HL-60/S4 treated with retinoic acid at 250 ng/mL for 4 days and 3 days (cell line): ENCODE measurements around the gene MATCAP1.

Source experiments
- in situ Hi-C: fragments of 300-500 bp; cut with MboI; formaldehyde crosslinking; loops from 2 replicates; pipeline ENCODE4 v1.7.0; 2022; ENCODE audit warnings: low sequenced_read_pairs

Gene MATCAP1

DNA sequence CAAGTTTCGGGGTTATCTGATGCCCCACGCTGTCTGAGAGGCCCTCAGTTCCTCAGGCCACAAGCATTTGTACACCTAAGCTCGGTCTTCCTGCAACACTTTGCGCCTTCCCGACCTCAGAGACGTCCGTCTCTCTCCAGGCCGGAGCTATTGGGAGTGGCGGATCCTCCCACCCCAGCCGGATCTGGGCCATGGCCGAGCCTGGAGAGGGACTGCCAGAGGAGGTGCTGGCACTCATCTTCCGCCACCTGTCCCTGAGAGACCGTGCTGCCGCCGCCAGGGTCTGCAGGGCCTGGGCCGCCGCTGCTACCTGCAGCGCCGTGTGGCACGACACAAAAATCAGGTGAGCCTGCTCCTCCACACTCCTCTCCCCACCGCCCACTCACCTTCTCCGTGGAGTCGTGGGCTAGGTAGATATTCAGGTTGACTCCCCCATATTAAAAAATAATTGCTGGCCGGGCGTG is 22.1 kb downstream of the MATCAP1 start:
- in situ Hi-C loops: loop anchor here (25.0 kb wide), 1 partner anchor 199 kb away; the partner anchor contains the start of gene CES3

DNA sequence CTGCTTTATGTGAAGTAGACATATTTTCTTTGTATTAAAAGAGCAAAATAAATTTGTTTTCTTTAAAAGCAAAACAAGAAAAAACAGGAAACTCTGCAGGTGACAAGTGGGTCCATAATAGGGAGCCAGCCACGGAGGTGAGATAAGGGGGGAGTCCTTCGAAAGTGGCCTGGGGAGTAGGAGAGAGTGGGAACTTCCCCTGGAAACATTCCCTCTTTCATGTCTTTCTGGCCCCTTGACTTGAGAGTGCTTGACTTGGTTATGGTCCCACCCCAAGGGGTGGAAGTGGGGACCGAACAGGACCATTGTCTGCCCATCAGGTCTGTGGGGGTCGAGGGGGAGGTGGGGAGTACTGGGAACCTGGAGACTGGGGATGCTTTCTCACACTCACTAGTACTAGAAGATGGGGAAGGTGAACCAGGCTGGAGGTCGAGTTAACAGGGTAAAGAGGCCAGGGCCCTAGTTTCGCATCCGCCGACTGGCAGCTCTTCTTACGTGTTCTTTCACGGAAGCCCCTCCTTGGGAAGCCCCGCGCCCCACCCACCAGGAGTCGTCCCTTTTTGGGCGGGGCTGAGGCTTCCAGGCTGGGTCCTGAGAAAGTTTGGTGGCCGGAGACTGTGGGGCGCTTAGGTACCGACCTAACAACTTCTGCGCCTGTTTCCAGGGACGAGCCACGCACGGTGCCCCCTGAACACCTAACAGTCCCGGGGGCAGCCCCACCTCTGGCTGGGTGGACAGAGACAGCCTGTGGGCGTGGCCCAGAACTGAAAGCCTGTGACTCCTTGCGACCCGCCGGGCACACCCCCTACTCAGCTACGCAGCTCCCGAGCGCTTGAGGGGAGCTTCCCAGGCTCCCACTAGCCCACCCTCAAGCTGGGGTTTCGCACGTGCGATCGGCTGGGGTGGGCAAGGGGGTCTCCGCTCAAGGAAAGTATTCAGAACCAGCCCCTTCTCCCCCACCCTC is 24.8 kb downstream of the MATCAP1 start:
- in situ Hi-C loops: loop anchor here (10.0 to 25.0 kb wide), 2 partner anchors 144 to 197 kb away; partner anchors contain the start of gene CES3

DNA sequence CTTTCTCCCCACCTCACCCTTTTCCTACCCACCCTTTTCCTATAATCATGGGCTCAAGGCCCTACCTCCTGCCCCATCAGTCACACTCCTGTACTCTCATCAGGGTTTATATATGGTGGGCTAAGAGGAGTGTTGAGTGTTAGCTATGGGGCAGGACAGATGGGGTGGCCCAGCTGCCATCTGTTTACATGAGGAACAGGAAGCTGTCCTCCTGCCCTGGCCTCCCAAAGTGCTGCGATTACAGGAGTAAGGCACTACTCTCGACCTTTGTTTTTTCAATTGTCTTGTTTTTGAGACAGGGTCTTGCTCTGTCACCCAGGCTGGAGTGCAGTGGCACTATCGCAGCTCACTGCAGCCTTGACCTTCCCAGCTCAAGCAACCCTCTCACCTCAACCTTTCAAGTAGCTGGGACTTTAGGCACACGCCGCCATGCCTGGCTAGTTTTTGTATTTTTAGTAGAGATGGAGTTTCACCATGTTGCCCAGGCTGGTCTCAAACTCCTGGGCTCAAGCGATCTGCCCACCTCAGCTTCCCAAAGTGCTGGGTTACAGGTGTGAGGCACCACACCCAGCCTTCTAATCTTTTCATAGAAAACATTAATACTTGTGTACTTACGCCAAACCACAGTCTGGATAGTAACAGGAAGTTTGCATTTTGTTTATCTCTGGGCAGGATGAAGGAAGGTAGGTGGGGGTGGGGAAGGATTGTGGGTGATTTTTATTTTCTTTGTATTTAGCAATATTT is 25.7 kb downstream of the MATCAP1 start:
- in situ Hi-C loops: loop anchor here (10.0 to 25.0 kb wide), 2 partner anchors 143 to 196 kb away; partner anchors contain the start of gene CES3

DNA sequence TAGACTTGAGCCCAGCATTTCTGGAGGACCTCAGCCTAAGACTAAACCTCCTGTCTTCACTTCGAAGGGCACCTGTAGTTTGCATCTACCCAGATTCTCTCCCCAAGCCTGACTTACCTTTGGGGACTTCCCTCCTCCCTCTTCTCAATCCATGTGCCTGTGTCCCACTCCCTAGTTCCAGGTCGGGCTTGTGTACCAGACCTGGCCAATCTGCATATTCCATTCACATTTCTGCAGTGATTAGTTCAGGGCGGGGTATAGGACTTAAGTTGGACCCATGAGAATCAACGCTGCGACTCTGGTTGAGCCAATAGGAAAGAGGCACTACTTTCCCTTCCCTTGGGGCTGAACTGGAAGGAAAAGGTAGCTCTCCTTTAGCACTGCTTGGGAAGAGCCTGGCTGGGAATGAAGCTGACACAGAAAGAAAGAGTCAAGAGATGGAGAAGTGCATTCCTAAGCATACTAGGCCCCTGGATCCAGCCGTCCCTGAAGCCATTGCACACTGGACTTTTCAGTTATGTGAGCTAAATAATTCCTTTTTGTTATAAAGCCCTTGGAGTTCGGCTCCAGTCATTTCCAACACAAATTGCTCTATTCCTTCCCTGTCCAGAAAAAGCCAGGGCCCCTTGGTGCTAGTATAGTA is 26.5 kb downstream of the MATCAP1 start:
- in situ Hi-C loops: loop anchor here (10.0 to 25.0 kb wide), 2 partner anchors 142 to 195 kb away; partner anchors contain the start of gene CES3

DNA sequence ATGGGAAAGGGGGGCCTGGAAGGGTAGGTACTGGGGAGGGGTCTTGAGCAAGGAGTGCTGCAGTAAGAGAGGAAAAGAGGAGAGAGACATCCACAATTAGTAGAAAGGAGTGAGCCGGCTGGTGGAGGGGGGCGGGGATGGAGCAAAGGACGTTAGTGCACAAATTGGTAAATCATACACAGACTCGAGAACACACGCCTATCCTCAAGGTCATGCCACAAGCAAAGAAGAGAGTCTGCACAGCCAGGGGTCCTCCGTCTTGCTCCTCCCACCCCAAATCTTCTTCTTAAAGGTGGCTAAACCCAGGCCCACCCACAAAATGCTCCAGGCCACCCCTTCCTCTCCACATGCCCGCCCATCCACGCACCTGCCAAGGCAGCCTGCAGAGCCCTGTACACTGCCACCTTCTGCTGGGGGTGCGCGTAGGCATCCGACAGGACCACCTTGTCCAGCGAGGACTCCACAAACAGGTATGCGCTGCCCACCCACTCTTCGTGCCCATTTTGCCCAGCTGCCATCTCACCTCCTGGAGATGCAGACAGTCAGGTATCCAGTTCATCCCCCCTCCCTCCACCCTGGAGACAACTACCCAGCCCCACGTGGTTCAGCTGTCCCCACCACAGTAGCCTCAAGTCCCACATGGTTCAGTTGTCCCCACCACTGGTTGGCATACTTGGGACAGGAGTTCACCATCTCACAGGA is 27.5 kb downstream of the MATCAP1 start:
- in situ Hi-C loops: loop anchor here (10.0 to 25.0 kb wide), 2 partner anchors 141 to 194 kb away; partner anchors contain the start of gene CES3

DNA sequence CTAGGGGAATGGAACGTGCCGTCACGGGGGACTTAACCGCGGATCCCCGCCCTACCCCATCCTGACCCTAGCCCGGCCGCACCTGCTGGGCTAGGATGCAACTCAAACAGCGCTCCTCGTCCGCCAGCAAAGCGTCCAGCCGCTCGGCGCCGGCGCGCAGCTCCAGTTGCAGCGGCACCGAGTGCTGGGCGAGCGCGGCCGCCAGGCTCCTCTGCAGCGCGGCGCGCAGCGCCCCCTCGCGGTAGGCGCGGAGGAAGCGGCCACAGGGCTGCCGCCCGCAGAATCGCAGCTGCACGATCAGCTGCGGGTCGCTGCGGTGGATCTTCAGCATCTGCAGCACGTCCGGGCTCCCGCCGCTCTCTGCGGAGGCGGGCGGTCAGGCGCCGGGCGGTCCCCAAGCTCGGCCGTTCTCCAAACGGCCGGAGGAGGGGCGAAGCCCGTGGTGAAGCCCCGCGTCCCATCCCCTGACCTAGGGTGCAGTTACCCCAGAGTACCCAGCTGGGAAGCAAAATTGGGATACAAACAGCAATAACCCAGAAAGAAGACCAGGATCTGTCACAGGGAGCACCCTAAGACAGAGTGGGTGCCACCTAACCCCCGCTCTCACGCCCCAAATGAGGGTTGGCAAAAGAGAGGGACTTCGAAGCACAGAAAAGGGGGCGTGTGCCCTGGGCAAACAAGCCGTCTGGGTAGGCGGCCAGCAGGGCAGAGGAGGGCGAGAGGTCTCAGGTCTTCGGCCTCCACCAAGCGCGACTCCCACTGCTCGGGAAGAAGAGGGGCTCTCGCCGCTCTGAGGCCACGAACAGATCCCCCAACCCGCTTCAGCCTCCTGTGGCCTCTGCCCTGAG is 28.2 kb downstream of the MATCAP1 start:
- in situ Hi-C loops: loop anchor here (10.0 to 25.0 kb wide), 2 partner anchors 141 to 193 kb away; partner anchors contain the start of gene CES3

GRCh38 chr16:67154578-67155294 is 29.0 kb downstream of the MATCAP1 start:
- in situ Hi-C loops: loop anchor here (10.0 to 25.0 kb wide), 2 partner anchors 140 to 192 kb away; partner anchors contain the start of gene CES3

- in situ Hi-C loops: loop anchor here (10.0 to 25.0 kb wide), 2 partner anchors 137 to 189 kb away; partner anchors contain the start of gene CES3
Observed at GRCh38 chr16:67151431-67152097, 32.2 kb downstream of the MATCAP1 start.

DNA sequence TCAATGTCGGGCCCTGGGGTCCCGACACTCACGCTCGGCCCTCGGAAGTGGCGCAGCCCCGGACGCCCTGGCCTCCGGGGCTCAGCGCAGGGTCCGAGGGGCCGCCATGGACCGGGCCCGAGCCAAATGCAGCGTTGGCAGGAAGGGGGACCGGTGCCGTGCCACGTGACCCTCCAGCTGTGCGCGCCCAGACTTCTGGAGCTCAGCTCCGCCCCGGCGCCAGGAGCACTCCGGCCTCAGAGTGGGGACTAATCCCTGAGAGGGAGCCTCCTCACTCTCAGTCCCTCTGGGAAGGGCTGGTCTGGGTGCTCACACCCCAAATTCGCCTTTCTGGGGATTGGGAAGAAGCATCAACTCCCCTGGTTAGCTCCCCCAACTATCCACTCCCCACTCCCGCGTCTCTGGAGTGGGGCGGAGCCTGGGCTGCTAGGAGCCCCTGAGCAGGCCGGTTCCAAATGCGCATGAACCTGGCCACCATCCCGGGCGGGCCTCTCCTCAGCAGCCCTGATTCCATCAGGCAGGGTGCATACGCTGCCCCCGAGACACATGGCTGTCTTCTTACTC is 32.8 kb downstream of the MATCAP1 start, which contains the start of gene B3GNT9:
Gene B3GNT9, minus strand, starts transcription at position 166 of the 564 bp plus-strand sequence. CDS start 513 bp downstream, outside the sequence.
- in situ Hi-C loops: loop anchor here (10.0 to 25.0 kb wide), 2 partner anchors 136 to 189 kb away; partner anchors contain the start of gene CES3

DNA sequence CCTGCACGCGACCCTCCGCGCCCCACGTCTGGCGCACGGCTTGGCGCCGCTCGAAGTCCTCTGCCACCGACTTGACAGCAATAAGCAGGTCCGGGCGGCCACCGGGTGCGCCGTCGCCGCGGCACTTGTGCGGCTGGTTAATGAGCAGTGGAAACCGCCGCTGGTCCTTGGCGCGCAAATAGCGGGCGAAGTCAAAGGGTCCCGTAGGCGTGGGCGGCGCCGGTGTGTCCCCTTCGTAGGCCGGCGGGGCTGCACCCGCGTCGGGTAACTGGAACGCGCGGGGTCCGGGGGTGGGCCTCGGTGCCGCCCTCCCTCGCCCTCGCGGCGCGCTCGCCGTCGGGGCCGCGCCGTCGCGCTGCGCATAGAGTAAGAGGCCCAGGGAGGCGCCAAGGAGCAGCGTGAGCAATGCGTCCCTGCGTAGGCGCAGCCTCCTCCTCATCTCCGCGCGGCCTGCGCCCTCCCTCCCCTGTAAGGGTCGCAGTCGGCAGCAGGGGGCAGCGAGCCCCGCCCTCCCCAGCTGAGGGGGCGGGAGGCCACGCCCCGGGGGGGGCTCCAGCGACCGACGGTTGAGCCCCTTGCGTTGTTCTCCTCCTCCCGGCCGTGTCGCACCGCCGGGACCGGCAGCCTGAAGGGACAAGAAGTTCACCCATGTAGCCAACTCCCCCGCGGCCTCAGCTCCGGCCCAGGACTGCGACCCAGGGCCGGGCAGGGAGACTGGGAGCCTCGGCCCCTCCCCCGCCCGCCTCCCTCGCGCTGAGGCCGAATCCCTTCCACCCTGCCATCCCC is 33.5 kb downstream of the MATCAP1 start:
- in situ Hi-C loops: loop anchor here (10.0 to 25.0 kb wide), 2 partner anchors 135 to 188 kb away; partner anchors contain the start of gene CES3

DNA sequence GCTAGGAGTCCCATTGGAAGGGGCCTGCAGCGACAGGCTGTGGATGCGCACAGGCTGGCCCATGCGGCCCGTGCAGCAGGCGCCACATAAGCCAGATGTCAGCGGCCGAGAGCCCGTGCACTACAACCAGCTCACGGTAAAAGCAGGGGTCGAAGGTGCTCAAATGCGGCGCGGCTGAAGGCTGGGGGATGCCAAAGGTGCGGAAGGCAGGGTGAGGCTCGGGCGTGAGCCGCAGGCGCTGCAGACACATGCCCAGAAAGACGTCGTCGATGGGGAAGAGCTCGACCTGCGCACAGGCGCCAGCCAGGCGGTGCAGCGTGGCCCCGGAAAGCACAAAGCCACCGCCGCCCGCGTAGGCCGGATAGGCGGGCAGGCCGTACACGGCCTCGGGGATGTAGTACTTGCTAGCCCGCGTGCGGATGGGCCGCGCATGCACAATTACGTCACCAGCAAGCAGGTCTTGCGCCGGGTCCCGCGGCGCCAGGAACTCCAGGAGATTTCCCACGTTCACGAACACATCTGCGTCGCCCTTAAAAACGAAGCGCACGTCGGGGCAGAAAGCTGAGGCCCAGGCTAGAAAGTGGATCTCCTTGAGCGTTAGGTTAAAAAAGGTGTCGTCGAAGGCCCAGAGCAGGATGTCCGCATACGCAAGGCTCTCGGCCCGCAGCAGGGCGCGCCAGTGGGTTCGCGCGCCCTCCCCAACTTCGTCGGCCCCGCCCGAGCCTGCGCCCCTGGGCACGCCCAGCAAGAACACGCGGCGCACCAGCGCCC is 34.3 kb downstream of the MATCAP1 start:
- in situ Hi-C loops: loop anchor here (10.0 to 25.0 kb wide), 2 partner anchors 135 to 187 kb away; partner anchors contain the start of gene CES3

DNA sequence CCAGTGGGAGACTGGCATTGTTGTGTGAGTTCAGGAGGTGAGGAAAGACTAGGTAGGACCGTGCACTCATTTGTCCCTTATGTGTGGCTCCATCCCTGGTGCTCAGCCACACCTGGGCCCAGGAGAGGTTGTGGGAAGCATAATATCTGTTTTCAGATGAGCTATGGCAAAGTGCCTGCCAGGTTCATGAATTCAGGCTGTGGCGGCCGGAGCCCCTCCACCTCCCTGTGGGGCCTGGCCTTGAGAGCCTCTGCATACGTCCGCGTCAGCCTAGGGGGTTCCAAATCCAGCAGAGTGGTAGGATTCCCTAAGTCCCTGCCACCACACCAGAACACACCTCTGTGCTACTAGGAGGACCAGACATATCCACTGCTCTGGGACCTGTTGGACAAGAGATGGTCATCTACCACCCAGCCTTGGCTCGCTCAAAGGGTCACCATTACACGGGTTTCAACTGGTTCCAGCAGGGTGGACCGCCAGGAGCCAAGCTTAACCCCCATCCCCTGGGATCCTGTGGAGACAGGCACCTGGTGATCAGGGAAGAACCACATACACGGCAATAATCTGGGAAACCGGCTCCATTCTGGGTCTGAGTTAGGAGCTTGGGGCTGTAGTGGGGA is 35.0 kb downstream of the MATCAP1 start:
- in situ Hi-C loops: no loop called here

GRCh38 chr16:67148221-67148620 is 35.5 kb downstream of the MATCAP1 start:
- in situ Hi-C loops: no loop called here

- in situ Hi-C loops: no loop called here
Observed at GRCh38 chr16:67147437-67148140, 36.2 kb downstream of the MATCAP1 start.
